ENCODE measurements around the gene MIEF2. TPM values are rescaled to one million over a fixed set of nuclear protein-coding genes. Genes with fewer than 3 reads are reported as not detected.
A peak's percentile ranks its signal among the peaks of the same experiment; 100 is the strongest.

The MIEF2 gene
- total RNA-seq, 4 donors from 2014 or later = 19.3 to 45.2 (median 34.3) TPM

DNA sequence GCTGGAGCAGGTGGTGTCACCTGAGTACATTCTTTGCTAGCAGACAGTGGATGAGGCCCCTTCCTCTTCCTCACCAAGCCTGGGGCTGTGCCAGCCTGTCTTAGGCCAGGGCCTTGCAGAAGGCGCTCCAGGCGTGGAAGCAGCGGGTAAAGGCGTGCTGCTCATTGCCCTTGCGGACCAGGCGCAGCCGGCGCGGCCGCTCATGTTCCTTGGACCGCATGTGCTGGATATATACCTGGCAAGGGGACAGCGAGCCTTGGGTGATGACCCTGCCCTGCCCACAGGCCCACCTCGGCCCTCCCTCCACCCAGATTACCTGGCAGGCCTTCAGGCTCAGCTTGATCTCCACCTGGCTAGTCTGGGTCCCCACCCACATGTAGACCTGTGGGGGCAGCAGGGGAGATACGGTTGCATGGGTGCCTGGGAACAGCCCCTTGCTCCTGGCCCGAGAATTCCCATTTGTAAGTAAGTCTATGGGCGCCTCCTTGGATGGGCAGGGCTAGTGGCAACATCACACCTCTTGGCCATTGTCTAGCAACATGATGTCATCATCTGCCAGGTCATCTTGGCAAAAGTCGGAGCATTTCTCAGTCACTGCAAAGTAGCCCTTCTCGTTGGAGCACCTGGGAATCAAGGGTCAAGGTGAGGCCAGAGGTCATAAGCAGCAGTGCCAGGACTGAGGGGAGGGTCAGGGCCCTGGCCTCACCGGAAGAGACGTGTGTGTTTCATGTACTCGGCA is 15.3 kb upstream of the MIEF2 start:
- H3K27ac ChIP-seq = no peak overlapping the region
- H3K4me3 ChIP-seq = no peak overlapping the region
- H3K9me3 ChIP-seq = no peaks in the 10 kb centered on the region
- ATAC-seq (no peak), DNase-seq (no peak)
- H3K27me3 ChIP-seq = no peaks in the 10 kb centered on the region
- TF ChIP-seq POLR2A (IDR thresholded peaks at IDR 0.05) (no peak), CTCF (IDR thresholded peaks at IDR 0.05 in 4 of 5, conservative IDR thresholded peaks at IDR 0.05 in 1 of 5) (no peak)
- H3K36me3 ChIP-seq = peaks cover 0 to 70% of the 10 kb centered on the region in 2 donors
- peaks cover 5 to 8% of the 10 kb centered on the region in 2 donors for H3K4me1 ChIP-seq
- intact Hi-C loops (cut with DNase I; ENCODE audit: low total_unique reads) (no loop called here), in situ Hi-C loops (cut with MboI; ENCODE audit: low sequenced_read_pairs in 4 of 4) (no loop called here)

- no peaks in the 10 kb centered on the region for H3K9me3 ChIP-seq
- in situ Hi-C loops (cut with MboI; ENCODE audit: low sequenced_read_pairs in 4 of 4) = no loop called here
- no peak overlapping the region for H3K4me3 ChIP-seq
- H3K4me1 ChIP-seq = peaks cover 5 to 8% of the 10 kb centered on the region in 2 donors
- ATAC-seq (no peak), DNase-seq (no peak)
- peaks cover 0 to 81% of the 10 kb centered on the region in 2 donors for H3K36me3 ChIP-seq
- H3K27me3 ChIP-seq = no peaks in the 10 kb centered on the region
- intact Hi-C loops (cut with DNase I; ENCODE audit: low total_unique reads) = no loop called here
- no peak overlapping the region for H3K27ac ChIP-seq
- TF ChIP-seq CTCF (IDR thresholded peaks at IDR 0.05 in 4 of 5, conservative IDR thresholded peaks at IDR 0.05 in 1 of 5) = no peak
- TF ChIP-seq POLR2A (IDR thresholded peaks at IDR 0.05) = no peak
Observed at GRCh38 chr17:18246109-18246725, 14.2 kb upstream of the MIEF2 start.

DNA sequence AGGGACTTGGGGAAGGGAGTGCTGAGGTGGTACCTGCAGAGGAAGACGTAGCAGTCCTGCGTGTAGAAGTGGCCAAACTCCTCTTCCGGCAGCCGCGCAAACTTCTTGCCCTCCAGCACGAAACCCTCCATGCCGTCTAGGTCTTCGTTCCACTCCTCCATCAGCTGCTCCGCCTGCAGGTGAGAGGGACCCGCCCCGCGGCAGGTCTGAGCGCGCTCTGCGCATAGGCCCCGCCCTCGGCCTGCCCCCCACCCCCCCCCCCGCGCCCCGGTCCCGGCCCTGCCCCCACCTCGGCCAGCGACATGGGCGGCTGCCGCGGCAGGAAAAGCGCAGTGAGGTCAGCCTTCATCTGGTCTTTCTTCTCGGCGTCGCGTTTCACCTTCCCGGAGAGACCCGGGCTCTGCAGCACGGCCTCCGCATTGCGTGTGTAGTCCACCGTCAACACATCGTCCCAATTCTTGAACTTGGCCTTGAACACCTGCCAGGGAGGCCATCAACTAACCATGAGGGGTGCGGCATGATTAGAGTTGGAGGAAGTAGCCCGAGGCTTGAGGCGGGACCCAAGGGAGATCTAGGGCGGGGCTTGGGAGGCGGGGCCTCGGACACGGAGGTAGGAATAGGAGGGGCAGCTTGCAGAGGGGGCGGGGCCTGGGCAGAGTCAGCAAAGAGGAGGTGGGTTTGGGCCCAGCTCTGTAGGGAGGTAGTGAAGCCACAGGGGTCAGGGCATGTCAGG is 13.4 kb upstream of the MIEF2 start:
- no peaks in the 10 kb centered on the region for H3K27me3 ChIP-seq
- no peak overlapping the region for H3K4me3 ChIP-seq
- peaks cover 0 to 87% of the 10 kb centered on the region in 2 donors for H3K36me3 ChIP-seq
- H3K4me1 ChIP-seq = peaks cover 5 to 8% of the 10 kb centered on the region in 2 donors
- ATAC-seq = peak in 1 of 2 donors; percentile 12
- intact Hi-C loops (cut with DNase I; ENCODE audit: low total_unique reads) = no loop called here
- DNase-seq = no peak
- TF ChIP-seq POLR2A (IDR thresholded peaks at IDR 0.05) (no peak), CTCF (IDR thresholded peaks at IDR 0.05 in 4 of 5, conservative IDR thresholded peaks at IDR 0.05 in 1 of 5) (no peak)
- no peaks in the 10 kb centered on the region for H3K9me3 ChIP-seq
- in situ Hi-C loops (cut with MboI; ENCODE audit: low sequenced_read_pairs in 4 of 4) = no loop called here
- H3K27ac ChIP-seq = peak overlapping the region in 3 of 4 donors; percentile 45 to 65 (median 62)

GRCh38 chr17:18247613-18248001 is 12.9 kb upstream of the MIEF2 start:
- Histone ChIP-seq H3K4me1 (peaks cover 5 to 8% of the 10 kb centered on the region in 2 donors), H3K27me3 (no peaks in the 10 kb centered on the region), H3K36me3 (peaks cover 0 to 89% of the 10 kb centered on the region in 2 donors), H3K27ac (peak overlapping the region in 3 of 4 donors; percentile 45 to 65 (median 62)), H3K4me3 (no peak overlapping the region), H3K9me3 (no peaks in the 10 kb centered on the region)
- DNase-seq = peak in 1 of 2 donors; percentile 61
- TF ChIP-seq POLR2A (IDR thresholded peaks at IDR 0.05) (no peak), CTCF (IDR thresholded peaks at IDR 0.05 in 4 of 5, conservative IDR thresholded peaks at IDR 0.05 in 1 of 5) (no peak)
- ATAC-seq = peak; percentile 28 to 37
- intact Hi-C loops (cut with DNase I; ENCODE audit: low total_unique reads) = loop anchor here (1.0 kb wide), 1 partner anchor 67 kb away; the partner anchor contains the start of gene TOP3A
- in situ Hi-C loops (cut with MboI; ENCODE audit: low sequenced_read_pairs in 4 of 4) = no loop called here

All from gastrocnemius medialis (tissue), 4 donors.